SK-N-SH (cell line): Measurements from ENCODE around the gene ASTN2. TPM values are rescaled to one million over a fixed set of nuclear protein-coding genes. Genes with fewer than 3 reads are reported as not detected.

Source experiments
- CTCF ChIA-PET: fragments of 300-600, 350-600 bp; formaldehyde crosslinking; extraction: SDS; loops from one replicate; lab custom pipeline; 2021; lab: Yijun Ruan, JAX
- POLR2A ChIA-PET: fragments of 350-600 bp; sonication (Branson Sonifier 250); formaldehyde crosslinking; extraction: SDS; loops from one replicate; lab custom pipeline; 2020; ENCODE audit warnings: antibody characterized with exemption, inconsistent platforms; lab: Yijun Ruan, JAX
- DNase-seq: peaks from one replicate; pipeline ENCODE4 v3.0.0; 2012
- H2AFZ ChIP-seq: fragments of 200-600 bp; sonication (generic); 2 replicates; pipeline ENCODE4 v1.8.1; 2016; ENCODE audit warnings: antibody characterized with exemption, mild to moderate bottlenecking, low read depth
- H3F3A ChIP-seq: fragments of 200-600 bp; sonication (generic); replicated peaks from 2 replicates; pipeline ENCODE3; 2016; ENCODE audit warnings: antibody characterized with exemption, mild to moderate bottlenecking; ENCODE audit not compliant: insufficient read depth
- H3K27ac ChIP-seq, 2 experiments: fragments of 200-500 bp in 1 of 2; fragments of 200-600 bp in 1 of 2; sonication (Bioruptor generic) in 1 of 2; sonication (generic), shearing (Covaris generic) in 1 of 2; 2 replicates each; pipeline versions ENCODE4 v1.5.1 to v1.6.1; 2014 to 2016; ENCODE audit warnings: low read depth in 2 of 2, inconsistent platforms in 1 of 2, low read length in 1 of 2, mild to moderate bottlenecking in 1 of 2, mixed read lengths in 1 of 2
- H3K27me3 ChIP-seq: fragments of 200-600 bp; sonication (generic), shearing (Covaris generic); 2 replicates; pipeline ENCODE4 v1.6.1; 2016; ENCODE audit warnings: mixed run types; ENCODE audit not compliant: insufficient read depth
- H3K36me3 ChIP-seq, 2 experiments: fragments of 200-500 bp in 1 of 2; fragments of 200-600 bp in 1 of 2; sonication (Bioruptor generic) in 1 of 2; sonication (generic) in 1 of 2; replicated peaks in 1 of 2; 2 replicates each; pipeline versions ENCODE3 to v1.5.1; 2014 to 2016; ENCODE audit warnings: low read length in 1 of 2, mild to moderate bottlenecking in 1 of 2; ENCODE audit not compliant: insufficient read depth in 2 of 2, control insufficient read depth in 1 of 2
- H3K4me1 ChIP-seq, 2 experiments: fragments of 200-500 bp in 1 of 2; fragments of 200-600 bp in 1 of 2; sonication (Bioruptor generic) in 1 of 2; sonication (generic), shearing (Covaris generic) in 1 of 2; 2 replicates each; pipeline versions ENCODE4 v1.5.1 to v1.6.1; 2014 to 2016; ENCODE audit warnings: low read depth in 1 of 2, low read length in 1 of 2, mixed run types in 1 of 2; ENCODE audit not compliant: insufficient read depth in 2 of 2, control insufficient read depth in 1 of 2
- H3K4me2 ChIP-seq: fragments of 200-600 bp; sonication (generic), shearing (Covaris generic); 2 replicates; pipeline ENCODE4 v1.6.1; 2017; ENCODE audit warnings: mixed run types
- H3K4me3 ChIP-seq, 2 experiments: fragments of 200-500 bp in 1 of 2; fragments of 200-600 bp in 1 of 2; sonication (Bioruptor generic) in 1 of 2; sonication (generic), shearing (Covaris generic) in 1 of 2; 2 replicates each; pipeline versions ENCODE4 v1.5.1 to v1.8.1; 2014 to 2016; ENCODE audit warnings: low read depth in 2 of 2, inconsistent platforms in 1 of 2, low read length in 1 of 2, mild to moderate bottlenecking in 1 of 2, mixed read lengths in 1 of 2, moderate library complexity in 1 of 2
- H3K79me2 ChIP-seq: fragments of 200-600 bp; sonication (generic); 2 replicates; pipeline ENCODE4 v1.8.1; 2017; ENCODE audit warnings: mild to moderate bottlenecking; ENCODE audit not compliant: insufficient read depth
- H3K9ac ChIP-seq: fragments of 200-600 bp; sonication (generic); 2 replicates; pipeline ENCODE4 v1.6.1; 2017; ENCODE audit warnings: mixed run types
- H3K9me2 ChIP-seq: fragments of 200-600 bp; sonication (generic); 2 replicates; pipeline ENCODE4 v1.6.1; 2017; ENCODE audit warnings: mixed run types
- H3K9me3 ChIP-seq: fragments of 200-600 bp; sonication (generic); 2 replicates; pipeline ENCODE4 v1.6.1; 2017; ENCODE audit warnings: mixed run types, mild to moderate bottlenecking, moderate library complexity
- H4K20me1 ChIP-seq: fragments of 200-600 bp; sonication (generic); 2 replicates; pipeline ENCODE4 v1.6.1; 2017; ENCODE audit warnings: mild to moderate bottlenecking, mixed run types; ENCODE audit not compliant: insufficient read depth
- CHD2 ChIP-seq: fragments of 150-350 bp; IDR thresholded peaks from 2 replicates; pipeline ENCODE4 v1.6.1; 2018; ENCODE audit warnings: low read length; ENCODE audit not compliant: partially characterized antibody
- ELF1 ChIP-seq: IDR thresholded peaks from 2 replicates; pipeline ENCODE4 v1.4.0; 2012
- EP300 ChIP-seq, 2 experiments: IDR thresholded peaks; 2 replicates each; pipeline versions ENCODE4 v1.4.0 to v1.6.1; 2012; ENCODE audit warnings: borderline replicate concordance in 1 of 2, low read depth in 1 of 2, low read length in 1 of 2
- FOXJ3 ChIP-seq: sonication (generic); formaldehyde crosslinking; IDR thresholded peaks from 2 replicates; pipeline ENCODE4 v1.5.1; 2020; ENCODE audit warnings: mild to moderate bottlenecking, missing genetic modification reagents
- FOXM1 ChIP-seq: IDR thresholded peaks from 2 replicates; pipeline ENCODE4 v1.4.0; 2012; ENCODE audit warnings: low read depth, mild to moderate bottlenecking
- GATA2 ChIP-seq: sonication (generic); formaldehyde crosslinking; IDR thresholded peaks from 2 replicates; pipeline ENCODE4 v1.5.0; 2020; ENCODE audit warnings: mild to moderate bottlenecking, missing genetic modification reagents
- MEF2A ChIP-seq: IDR thresholded peaks from 2 replicates; pipeline ENCODE4 v1.4.0; 2012; ENCODE audit warnings: low read depth, borderline replicate concordance
- MXI1 ChIP-seq: IDR thresholded peaks from 2 replicates; pipeline ENCODE4 v1.6.1; 2012; ENCODE audit warnings: mild to moderate bottlenecking, low read depth, low read length, improper control_type of control experiment
- NRF1 ChIP-seq: IDR thresholded peaks from 2 replicates; pipeline ENCODE4 v1.6.1; 2012; ENCODE audit warnings: low read depth, mild to moderate bottlenecking, low read length
- POLR2AphosphoS5 ChIP-seq: IDR thresholded peaks from 2 replicates; pipeline ENCODE4 v1.6.1; 2012; ENCODE audit warnings: low read depth, low read length
- RAD21 ChIP-seq: IDR thresholded peaks from 2 replicates; pipeline ENCODE4 v1.6.1; 2012; ENCODE audit warnings: mild to moderate bottlenecking, low read length
- RCOR1 ChIP-seq: fragments of 150-350 bp; IDR thresholded peaks from 2 replicates; pipeline ENCODE4 v1.6.1; 2017; ENCODE audit warnings: antibody characterized with exemption, low read length
- REST ChIP-seq: IDR thresholded peaks from 2 replicates; pipeline ENCODE4 v1.6.1; 2012; ENCODE audit warnings: mild to moderate bottlenecking, low read depth, low read length, moderate library complexity
- RFX5 ChIP-seq: IDR thresholded peaks from 2 replicates; pipeline ENCODE4 v1.6.1; 2012; ENCODE audit warnings: mild to moderate bottlenecking, improper control_type of control experiment, low read length
- TAF1 ChIP-seq: IDR thresholded peaks from 2 replicates; pipeline ENCODE4 v1.6.1; 2012; ENCODE audit warnings: low read depth, mild to moderate bottlenecking, low read length, moderate library complexity, borderline replicate concordance
- TCF12 ChIP-seq: IDR thresholded peaks from 2 replicates; pipeline ENCODE4 v1.4.0; 2012
- TEAD4 ChIP-seq: IDR thresholded peaks from 2 replicates; pipeline ENCODE4 v1.4.0; 2012; ENCODE audit warnings: mild to moderate bottlenecking, borderline replicate concordance; ENCODE audit not compliant: insufficient read depth
- YY1 ChIP-seq: IDR thresholded peaks from 2 replicates; pipeline ENCODE4 v1.4.0; 2012; ENCODE audit warnings: low read depth, mild to moderate bottlenecking
- ZBTB33 ChIP-seq: IDR thresholded peaks from 2 replicates; pipeline ENCODE4 v1.4.0; 2012; ENCODE audit warnings: low read depth, borderline replicate concordance
- WGBS: methylation state at CpG from one replicate; pipeline ENCODE4 v1.1.6; 2017; ENCODE audit warnings: low lambda C conversion rate; 5-methylcytosine and 5-hydroxymethylcytosine counted together
- polyA plus RNA-seq, 3 experiments: library from polyadenylated mRNA; depleted of rRNA; stranded (reverse); fragments of >200 nt; gene quantifications; 2 replicates each; pipeline ENCODE4 v1.2.3, GENCODE V29; 2012
- TF ChIP-seq, protein P1 (sequence below): IDR thresholded peaks from 2 replicates; pipeline ENCODE4 v1.4.0; 2012; ENCODE audit warnings: low read depth
- TF ChIP-seq, protein P2 (sequence below): fragments of 150-350 bp; IDR thresholded peaks from 2 replicates; pipeline ENCODE4 v1.6.1; 2017; ENCODE audit warnings: antibody characterized with exemption, low read length, low read depth, borderline replicate concordance
- TF ChIP-seq, protein P3 (sequence below): fragments of 200-600 bp; sonication (generic); IDR thresholded peaks from 2 replicates; pipeline ENCODE4 v1.6.1; 2017; ENCODE audit warnings: antibody characterized with exemption, mild to moderate bottlenecking, moderate library complexity
- TF ChIP-seq, protein P4 (sequence below): IDR thresholded peaks from 2 replicates; pipeline ENCODE4; 2012
- TF ChIP-seq, protein P5 (sequence below): IDR thresholded peaks from 2 replicates; pipeline ENCODE4 v1.4.0; 2012; ENCODE audit warnings: low read depth, borderline replicate concordance

Gene ASTN2
- polyA plus RNA-seq, 1 of the 3 experiments (the other 2 are of a cell fraction): 6.6 TPM

DNA sequence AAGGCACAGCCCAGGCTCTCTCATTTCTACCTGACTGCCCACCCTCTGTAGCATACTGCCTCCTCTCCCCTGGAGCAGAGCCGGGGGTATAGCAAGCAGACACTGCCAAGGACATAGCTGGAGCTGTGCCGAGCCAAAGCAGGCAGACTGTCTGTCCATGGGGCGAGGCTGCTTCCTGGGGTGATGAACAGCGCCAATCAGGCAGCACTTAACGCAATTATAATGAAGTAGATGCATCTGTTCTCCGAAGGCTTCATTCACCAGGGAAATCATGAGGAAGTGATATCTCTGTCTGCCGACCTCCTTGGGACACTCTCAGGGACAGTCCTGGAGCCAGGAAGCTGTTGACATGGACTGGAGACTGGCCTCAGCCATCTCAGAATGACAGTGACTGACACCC is 230.7 kb downstream of the ASTN2 start:
- no peaks in the 10 kb centered on the region for H3K79me2 ChIP-seq
- no peak overlapping the region for H2AFZ ChIP-seq
- H3K27ac ChIP-seq: peak overlapping the region in 1 of 2 experiments; percentile 97; a peak in 2 of 4 replicates
- H3K4me3 ChIP-seq: no peak overlapping the region
- TF ChIP-seq YY1: no peak
- TF ChIP-seq ELF1: no peak
- TF ChIP-seq, protein P1, sequence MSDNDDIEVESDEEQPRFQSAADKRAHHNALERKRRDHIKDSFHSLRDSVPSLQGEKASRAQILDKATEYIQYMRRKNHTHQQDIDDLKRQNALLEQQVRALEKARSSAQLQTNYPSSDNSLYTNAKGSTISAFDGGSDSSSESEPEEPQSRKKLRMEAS: no peak
- no peak for TF ChIP-seq ZBTB33
- TF ChIP-seq TEAD4: no peak
- no peak for TF ChIP-seq REST
- peak; percentile 96 for TF ChIP-seq FOXJ3 (CRISPR knock-in tag)
- peak; percentile 52 for TF ChIP-seq CHD2
- peak; percentile 59 for TF ChIP-seq TCF12
- TF ChIP-seq, protein P2, sequence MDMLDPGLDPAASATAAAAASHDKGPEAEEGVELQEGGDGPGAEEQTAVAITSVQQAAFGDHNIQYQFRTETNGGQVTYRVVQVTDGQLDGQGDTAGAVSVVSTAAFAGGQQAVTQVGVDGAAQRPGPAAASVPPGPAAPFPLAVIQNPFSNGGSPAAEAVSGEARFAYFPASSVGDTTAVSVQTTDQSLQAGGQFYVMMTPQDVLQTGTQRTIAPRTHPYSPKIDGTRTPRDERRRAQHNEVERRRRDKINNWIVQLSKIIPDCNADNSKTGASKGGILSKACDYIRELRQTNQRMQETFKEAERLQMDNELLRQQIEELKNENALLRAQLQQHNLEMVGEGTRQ: no peak
- TF ChIP-seq, protein P3, sequence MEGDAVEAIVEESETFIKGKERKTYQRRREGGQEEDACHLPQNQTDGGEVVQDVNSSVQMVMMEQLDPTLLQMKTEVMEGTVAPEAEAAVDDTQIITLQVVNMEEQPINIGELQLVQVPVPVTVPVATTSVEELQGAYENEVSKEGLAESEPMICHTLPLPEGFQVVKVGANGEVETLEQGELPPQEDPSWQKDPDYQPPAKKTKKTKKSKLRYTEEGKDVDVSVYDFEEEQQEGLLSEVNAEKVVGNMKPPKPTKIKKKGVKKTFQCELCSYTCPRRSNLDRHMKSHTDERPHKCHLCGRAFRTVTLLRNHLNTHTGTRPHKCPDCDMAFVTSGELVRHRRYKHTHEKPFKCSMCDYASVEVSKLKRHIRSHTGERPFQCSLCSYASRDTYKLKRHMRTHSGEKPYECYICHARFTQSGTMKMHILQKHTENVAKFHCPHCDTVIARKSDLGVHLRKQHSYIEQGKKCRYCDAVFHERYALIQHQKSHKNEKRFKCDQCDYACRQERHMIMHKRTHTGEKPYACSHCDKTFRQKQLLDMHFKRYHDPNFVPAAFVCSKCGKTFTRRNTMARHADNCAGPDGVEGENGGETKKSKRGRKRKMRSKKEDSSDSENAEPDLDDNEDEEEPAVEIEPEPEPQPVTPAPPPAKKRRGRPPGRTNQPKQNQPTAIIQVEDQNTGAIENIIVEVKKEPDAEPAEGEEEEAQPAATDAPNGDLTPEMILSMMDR: no peak
- TF ChIP-seq FOXM1: no peak
- peak in 1 of 2 experiments; percentile 83; a peak in 2 of 4 replicates for TF ChIP-seq EP300 (IDR thresholded peaks at IDR 0.05; ENCODE audit: borderline replicate concordance in 1 of 2, low read depth in 1 of 2, low read length in 1 of 2)
- TF ChIP-seq MEF2A: no peak
- TF ChIP-seq RAD21: peak; percentile 47
- TF ChIP-seq POLR2AphosphoS5: no peak
- peak; percentile 69; the same call in 1 of the 2 replicates for TF ChIP-seq MXI1
- TF ChIP-seq, protein P4, sequence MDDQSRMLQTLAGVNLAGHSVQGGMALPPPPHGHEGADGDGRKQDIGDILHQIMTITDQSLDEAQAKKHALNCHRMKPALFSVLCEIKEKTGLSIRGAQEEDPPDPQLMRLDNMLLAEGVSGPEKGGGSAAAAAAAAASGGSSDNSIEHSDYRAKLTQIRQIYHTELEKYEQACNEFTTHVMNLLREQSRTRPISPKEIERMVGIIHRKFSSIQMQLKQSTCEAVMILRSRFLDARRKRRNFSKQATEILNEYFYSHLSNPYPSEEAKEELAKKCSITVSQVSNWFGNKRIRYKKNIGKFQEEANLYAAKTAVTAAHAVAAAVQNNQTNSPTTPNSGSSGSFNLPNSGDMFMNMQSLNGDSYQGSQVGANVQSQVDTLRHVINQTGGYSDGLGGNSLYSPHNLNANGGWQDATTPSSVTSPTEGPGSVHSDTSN: no peak
- peak; percentile 60; the same call in 1 of the 2 replicates for TF ChIP-seq RCOR1
- peak; percentile 71 for TF ChIP-seq GATA2
- TF ChIP-seq RFX5: 0 out of 2 replicates have a peak, but pooled peaks have one; percentile 24
- TF ChIP-seq, protein P5, sequence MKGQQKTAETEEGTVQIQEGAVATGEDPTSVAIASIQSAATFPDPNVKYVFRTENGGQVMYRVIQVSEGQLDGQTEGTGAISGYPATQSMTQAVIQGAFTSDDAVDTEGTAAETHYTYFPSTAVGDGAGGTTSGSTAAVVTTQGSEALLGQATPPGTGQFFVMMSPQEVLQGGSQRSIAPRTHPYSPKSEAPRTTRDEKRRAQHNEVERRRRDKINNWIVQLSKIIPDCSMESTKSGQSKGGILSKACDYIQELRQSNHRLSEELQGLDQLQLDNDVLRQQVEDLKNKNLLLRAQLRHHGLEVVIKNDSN: no peak
- TF ChIP-seq NRF1: no peak
- TF ChIP-seq TAF1: no peak
- POLR2A ChIA-PET: interaction anchor here (0.7 to 1.4 kb wide), 5 partner anchors 92 to 229 kb away, joined by 3 to 6 read pairs (median 4); no protein-coding TSS in a partner anchor
- no peak overlapping the region for H3K9ac ChIP-seq
- H3K4me1 ChIP-seq: peaks cover 0 to 38% of the 10 kb centered on the region in 2 experiments; a peak in 2 of 4 replicates
- H3K27me3 ChIP-seq: no peaks in the 10 kb centered on the region
- no peaks in the 10 kb centered on the region for H3K9me3 ChIP-seq
- WGBS: 3% methylated on average over 7 of the region's 7 CpGs
- H4K20me1 ChIP-seq: no peaks in the 10 kb centered on the region
- CTCF ChIA-PET: interaction anchor here (0.8 to 3.3 kb wide), 7 partner anchors 63 to 303 kb away, joined by 3 to 10 read pairs (median 3); no protein-coding TSS in a partner anchor
- H3K9me2 ChIP-seq: no peaks in the 10 kb centered on the region
- no peaks in the 10 kb centered on the region for H3K36me3 ChIP-seq
- no peak overlapping the region for H3K4me2 ChIP-seq
- peak; percentile 71 for DNase-seq
- no peaks in the 10 kb centered on the region for H3F3A ChIP-seq
